HG02763 (cell line): ENCODE results near the gene ADGRE2.

ENCODE experiments used
- ATAC-seq: cut with Tn5 transposase; IDR thresholded peaks from one replicate; pipeline ENCODE4 v1.9.1; 2021; ENCODE audit warnings: mild to moderate bottlenecking, moderate library complexity; ENCODE audit not compliant: unreplicated experiment

The ADGRE2 gene

GRCh38 chr19:14748601-14749000 is 29.8 kb downstream of the ADGRE2 start:
- no peak for ATAC-seq

GRCh38 chr19:14746886-14747285 is 31.5 kb downstream of the ADGRE2 start:
- ATAC-seq: no peak

- ATAC-seq: no peak
Observed at GRCh38 chr19:14735915-14736314, 42.4 kb downstream of the ADGRE2 start.

GRCh38 chr19:14733574-14733973 is 44.8 kb downstream of the ADGRE2 start:
- no peak for ATAC-seq

- no peak for ATAC-seq
Observed at GRCh38 chr19:14732510-14732909, 45.9 kb downstream of the ADGRE2 start.

GRCh38 chr19:14731200-14731599 is 47.2 kb downstream of the ADGRE2 start:
- ATAC-seq: no peak

GRCh38 chr19:14728595-14728994 is 49.8 kb downstream of the ADGRE2 start:
- ATAC-seq: no peak

GRCh38 chr19:14722127-14722526 is 56.2 kb downstream of the ADGRE2 start:
- ATAC-seq: no peak

GRCh38 chr19:14719162-14719561 is 59.2 kb downstream of the ADGRE2 start:
- no peak for ATAC-seq

GRCh38 chr19:14718522-14719116 is 59.7 kb downstream of the ADGRE2 start:
- ATAC-seq: no peak

GRCh38 chr19:14715841-14716240 is 62.5 kb downstream of the ADGRE2 start:
- ATAC-seq: no peak

GRCh38 chr19:14704450-14704849 is 73.9 kb downstream of the ADGRE2 start:
- ATAC-seq: no peak

- ATAC-seq: no peak
Observed at GRCh38 chr19:14703833-14704232, 74.5 kb downstream of the ADGRE2 start.

- ATAC-seq: no peak
Observed at GRCh38 chr19:14700711-14701375, 77.5 kb downstream of the ADGRE2 start.

- no peak for ATAC-seq
Observed at GRCh38 chr19:14699641-14700040, 78.7 kb downstream of the ADGRE2 start.

- no peak for ATAC-seq
Observed at GRCh38 chr19:14695471-14695870, 82.9 kb downstream of the ADGRE2 start.

- no peak for ATAC-seq
Observed at GRCh38 chr19:14694641-14695266, 83.6 kb downstream of the ADGRE2 start.

- ATAC-seq: peak; percentile 94
Observed at GRCh38 chr19:14689598-14690503, 88.5 kb downstream of the ADGRE2 start, which contains the start of gene ZNF333. Gene ZNF333, plus strand, starts transcription at chr19:14690048. Its CDS starts 3,444 bp downstream, at chr19:14693492.

GRCh38 chr19:14686411-14686810 is 91.9 kb downstream of the ADGRE2 start:
- ATAC-seq: no peak

GRCh38 chr19:14683439-14683838 is 94.9 kb downstream of the ADGRE2 start:
- ATAC-seq: no peak
